ENCODE results near the gene LPAR3. TPM values are rescaled to one million over a fixed set of nuclear protein-coding genes. Genes with fewer than 3 reads are reported as not detected.

The LPAR3 gene
- total RNA-seq, 8 experiments from 2014 or later = 0.11 to 0.76 (median 0.45) TPM; not detected in 2

- 0 to 100% (median 81%) methylated on average over 1 of the region's 1 CpG; no CpG with 5 or more reads in 1 of the 10 experiments for WGBS, 10 experiments
- no peak for ATAC-seq (replicated peaks in 6 of 8)
- H3K27ac ChIP-seq = no peak overlapping the region
- H3K4me1 ChIP-seq (replicated peaks in 1 of 2) = no peaks in the 10 kb centered on the region
- in situ Hi-C loops (cut with MboI; ENCODE audit: low pct_unique_long_range_greater_than_20kb in 2 of 9, low sequenced_read_pairs in 9 of 9, unreplicated experiment in 9 of 9) = no loop called here
- H3K4me3 ChIP-seq = no peak overlapping the region
Observed at GRCh38 chr1:84869720-84870119, 23.3 kb downstream of the LPAR3 start.

- in situ Hi-C loops (cut with MboI; ENCODE audit: low pct_unique_long_range_greater_than_20kb in 2 of 9, low sequenced_read_pairs in 9 of 9, unreplicated experiment in 9 of 9) = no loop called here
- H3K4me3 ChIP-seq = no peak overlapping the region
- ATAC-seq (replicated peaks in 6 of 8) = no peak
- WGBS, 10 experiments = 25 to 100% (median 83%) methylated on average over 1 to 5 of the region's 5 CpGs; no CpG with 5 or more reads in 1 of the 10 experiments
- H3K27ac ChIP-seq = no peak overlapping the region
- no peaks in the 10 kb centered on the region for H3K4me1 ChIP-seq (replicated peaks in 1 of 2)
Observed at GRCh38 chr1:84862810-84863251, 30.2 kb downstream of the LPAR3 start.

GRCh38 chr1:84861988-84862644, 30.9 kb downstream of the LPAR3 start:
- H3K27ac ChIP-seq = no peak overlapping the region
- 53 to 86% (median 77%) methylated on average over 2 to 6 of the region's 6 CpGs for WGBS, 10 experiments
- ATAC-seq (replicated peaks in 6 of 8) = no peak
- H3K4me1 ChIP-seq (replicated peaks in 1 of 2) = no peaks in the 10 kb centered on the region
- in situ Hi-C loops (cut with MboI; ENCODE audit: low pct_unique_long_range_greater_than_20kb in 2 of 9, low sequenced_read_pairs in 9 of 9, unreplicated experiment in 9 of 9) = no loop called here
- H3K4me3 ChIP-seq = no peak overlapping the region

- 0 to 88% (median 78%) methylated on average over 1 of the region's 1 CpG; no CpG with 5 or more reads in 1 of the 10 experiments for WGBS, 10 experiments
- ATAC-seq (replicated peaks in 6 of 8) = no peak
- in situ Hi-C loops (cut with MboI; ENCODE audit: low pct_unique_long_range_greater_than_20kb in 2 of 9, low sequenced_read_pairs in 9 of 9, unreplicated experiment in 9 of 9) = no loop called here
- no peak overlapping the region for H3K4me3 ChIP-seq
- no peaks in the 10 kb centered on the region for H3K4me1 ChIP-seq (replicated peaks in 1 of 2)
- H3K27ac ChIP-seq = no peak overlapping the region
Observed at GRCh38 chr1:84861516-84861915, 31.5 kb downstream of the LPAR3 start.

- ATAC-seq (replicated peaks in 6 of 8) = peak in 2 of 8 experiments; percentile 15 to 44
- Histone ChIP-seq H3K27ac (no peak overlapping the region), H3K4me1 (replicated peaks in 1 of 2) (no peaks in the 10 kb centered on the region), H3K4me3 (no peak overlapping the region)
- 0 to 82% (median 58%) methylated on average over 1 to 4 of the region's 4 CpGs for WGBS, 10 experiments
- in situ Hi-C loops (cut with MboI; ENCODE audit: low pct_unique_long_range_greater_than_20kb in 2 of 9, low sequenced_read_pairs in 9 of 9, unreplicated experiment in 9 of 9) = no loop called here
Observed at GRCh38 chr1:84859866-84860265, 33.1 kb downstream of the LPAR3 start.

- Histone ChIP-seq H3K27ac (no peak overlapping the region), H3K4me3 (no peak overlapping the region), H3K4me1 (replicated peaks in 1 of 2) (no peaks in the 10 kb centered on the region)
- ATAC-seq (replicated peaks in 6 of 8) = no peak
- WGBS, 10 experiments = 67 to 100% (median 86%) methylated on average over 1 to 8 of the region's 8 CpGs; no CpG with 5 or more reads in 1 of the 10 experiments
- in situ Hi-C loops (cut with MboI; ENCODE audit: low pct_unique_long_range_greater_than_20kb in 2 of 9, low sequenced_read_pairs in 9 of 9, unreplicated experiment in 9 of 9) = no loop called here
Observed at GRCh38 chr1:84857906-84858305, 35.1 kb downstream of the LPAR3 start.

GRCh38 chr1:84856726-84857270, 36.2 kb downstream of the LPAR3 start:
- in situ Hi-C loops (cut with MboI; ENCODE audit: low pct_unique_long_range_greater_than_20kb in 2 of 9, low sequenced_read_pairs in 9 of 9, unreplicated experiment in 9 of 9) = no loop called here
- 75 to 93% (median 82%) methylated on average over 1 to 2 of the region's 2 CpGs; no CpG with 5 or more reads in 4 of the 10 experiments for WGBS, 10 experiments

GRCh38 chr1:84855691-84856630, 37.0 kb downstream of the LPAR3 start:
- H3K27ac ChIP-seq = no peak overlapping the region
- H3K4me1 ChIP-seq (replicated peaks in 1 of 2) = no peaks in the 10 kb centered on the region
- H3K4me3 ChIP-seq = no peak overlapping the region
- in situ Hi-C loops (cut with MboI; ENCODE audit: low pct_unique_long_range_greater_than_20kb in 2 of 9, low sequenced_read_pairs in 9 of 9, unreplicated experiment in 9 of 9) = no loop called here
- WGBS, 10 experiments = 27 to 93% (median 86%) methylated on average over 2 to 10 of the region's 10 CpGs
- ATAC-seq (replicated peaks in 6 of 8) = peak in 1 of 8 experiments; percentile 32

More at GRCh38 chr1:84856726-84857270, 36.2 kb downstream of the LPAR3 start:
- no peak overlapping the region for H3K27ac ChIP-seq
- H3K4me1 ChIP-seq (replicated peaks in 1 of 2) = no peaks in the 10 kb centered on the region
- no peak for ATAC-seq (replicated peaks in 6 of 8)
- no peak overlapping the region for H3K4me3 ChIP-seq

GRCh38 chr1:84855168-84855567, 37.8 kb downstream of the LPAR3 start:
- in situ Hi-C loops (cut with MboI; ENCODE audit: low pct_unique_long_range_greater_than_20kb in 2 of 9, low sequenced_read_pairs in 9 of 9, unreplicated experiment in 9 of 9) = no loop called here
- no peak overlapping the region for H3K27ac ChIP-seq
- ATAC-seq (replicated peaks in 6 of 8) = peak in 1 of 8 experiments; percentile 35
- WGBS, 10 experiments = 18 to 92% (median 80%) methylated on average over 2 to 3 of the region's 3 CpGs; no CpG with 5 or more reads in 3 of the 10 experiments
- H3K4me1 ChIP-seq (replicated peaks in 1 of 2) = no peaks in the 10 kb centered on the region
- no peak overlapping the region for H3K4me3 ChIP-seq

GRCh38 chr1:84853741-84854721, 39.0 kb downstream of the LPAR3 start:
- in situ Hi-C loops (cut with MboI; ENCODE audit: low pct_unique_long_range_greater_than_20kb in 2 of 9, low sequenced_read_pairs in 9 of 9, unreplicated experiment in 9 of 9) = no loop called here
- H3K4me3 ChIP-seq = no peak overlapping the region
- H3K27ac ChIP-seq = no peak overlapping the region
- ATAC-seq (replicated peaks in 6 of 8) = peak in 6 of 8 experiments; percentile 35 to 87 (median 54)
- H3K4me1 ChIP-seq (replicated peaks in 1 of 2) = no peaks in the 10 kb centered on the region
- 0 to 100% (median 80%) methylated on average over 1 to 2 of the region's 2 CpGs; no CpG with 5 or more reads in 1 of the 10 experiments for WGBS, 10 experiments

GRCh38 chr1:84851839-84852238, 41.2 kb downstream of the LPAR3 start:
- peak in 2 of 8 experiments; percentile 22 to 24 for ATAC-seq (replicated peaks in 6 of 8)
- Histone ChIP-seq H3K4me3 (no peak overlapping the region), H3K27ac (no peak overlapping the region), H3K4me1 (replicated peaks in 1 of 2) (peaks cover 0 to 3% of the 10 kb centered on the region in 2 donors)
- 10 to 100% (median 98%) methylated on average over 3 to 8 of the region's 8 CpGs; no CpG with 5 or more reads in 5 of the 10 experiments for WGBS, 10 experiments
- in situ Hi-C loops (cut with MboI; ENCODE audit: low pct_unique_long_range_greater_than_20kb in 2 of 9, low sequenced_read_pairs in 9 of 9, unreplicated experiment in 9 of 9) = no loop called here

- no peak overlapping the region for H3K27ac ChIP-seq
- in situ Hi-C loops (cut with MboI; ENCODE audit: low pct_unique_long_range_greater_than_20kb in 2 of 9, low sequenced_read_pairs in 9 of 9, unreplicated experiment in 9 of 9) = no loop called here
- H3K4me1 ChIP-seq (replicated peaks in 1 of 2) = peaks cover 0 to 3% of the 10 kb centered on the region in 2 donors
- no peak for ATAC-seq (replicated peaks in 6 of 8)
- WGBS, 10 experiments = 60 to 95% (median 81%) methylated on average over 1 to 7 of the region's 7 CpGs; no CpG with 5 or more reads in 4 of the 10 experiments
- H3K4me3 ChIP-seq = no peak overlapping the region
Observed at GRCh38 chr1:84849357-84849975, 43.5 kb downstream of the LPAR3 start.
